Ishikawa (cell line): ENCODE data around the gene KCNN4.

Experiments used
- CEBPB ChIP-seq: IDR thresholded peaks from 2 replicates; pipeline ENCODE4 v1.6.1; 2012
- TAF1 ChIP-seq: IDR thresholded peaks from 2 replicates; pipeline ENCODE4 v1.6.1; 2012; ENCODE audit warnings: low read depth, mild to moderate bottlenecking

DNA sequence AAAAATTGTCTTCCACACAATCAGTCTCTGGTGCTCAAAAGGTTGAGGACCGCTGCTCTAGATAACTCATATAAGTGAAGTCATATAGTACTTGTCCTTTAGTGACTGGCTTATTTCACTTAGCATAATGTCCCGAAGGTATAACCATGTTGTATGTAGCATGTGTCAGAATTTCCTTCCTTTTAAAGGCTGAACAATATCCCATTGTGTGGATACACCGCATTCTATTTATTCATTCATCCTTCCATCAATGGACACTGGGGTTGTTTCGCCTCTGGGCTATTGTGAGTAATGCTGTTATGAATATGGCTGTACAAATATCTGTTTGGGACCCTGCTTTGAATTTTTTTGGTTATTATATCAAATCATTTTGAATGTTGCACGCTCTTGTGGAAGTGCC is 26.1 kb upstream of the KCNN4 start:
- TF ChIP-seq CEBPB (no peak), TAF1 (no peak)
